Measurements from ENCODE around the gene PLK2.

Gene PLK2

GRCh38 chr5:58444805-58445204 lies 15.1 kb downstream of the PLK2 start:
- H4K8ac ChIP-seq (ENCODE audit: low read depth, low read length) = no peak overlapping the region
- no peak overlapping the region for H2AK5ac ChIP-seq (ENCODE audit: low read length)
- H3K27me3 ChIP-seq (ENCODE audit: insufficient read depth, low read length) = no peaks in the 10 kb centered on the region
- no peak overlapping the region for H3K27ac ChIP-seq (ENCODE audit: low read depth, low read length)
- DNase-seq = no peak
- no peak overlapping the region for H3K9ac ChIP-seq (ENCODE audit: low read length)
- H4K91ac ChIP-seq (ENCODE audit: low read depth, low read length) = no peak overlapping the region
- H4K12ac ChIP-seq (ENCODE audit: low read depth, low read length) = no peak overlapping the region
- H3K4me2 ChIP-seq (ENCODE audit: low read length) = no peak overlapping the region
- no peak overlapping the region for H2AFZ ChIP-seq (ENCODE audit: insufficient read depth, low read length, poor library complexity)
- peaks cover 7% of the 10 kb centered on the region for H3K9me3 ChIP-seq (ENCODE audit: insufficient read depth, low read depth, low read length)
- H3K79me2 ChIP-seq (ENCODE audit: control insufficient read depth, insufficient read depth, low read length, poor library complexity) = no peaks in the 10 kb centered on the region
- H3K18ac ChIP-seq (ENCODE audit: low read length) = no peak overlapping the region
- no peak overlapping the region for H2BK120ac ChIP-seq (ENCODE audit: insufficient read depth, low read length, poor library complexity)
- no peak overlapping the region for H3K14ac ChIP-seq (ENCODE audit: low read length)
- no peak overlapping the region for H2BK12ac ChIP-seq (ENCODE audit: low read length)
- H3K23ac ChIP-seq (ENCODE audit: low read length) = no peak overlapping the region
- no peak overlapping the region for H3K4ac ChIP-seq (ENCODE audit: low read depth, low read length)
- no peaks in the 10 kb centered on the region for H3K79me1 ChIP-seq (ENCODE audit: low read length)
- H3K4me3 ChIP-seq (ENCODE audit: low read depth, low read length) = no peak overlapping the region
- no peaks in the 10 kb centered on the region for H3K4me1 ChIP-seq (ENCODE audit: control insufficient read depth in 1 of 2, insufficient read depth in 2 of 2, low read length in 2 of 2)
- H3K36me3 ChIP-seq (ENCODE audit: control insufficient read depth in 1 of 2, insufficient read depth in 2 of 2, low read length in 2 of 2) = peaks cover 4 to 6% of the 10 kb centered on the region in 2 experiments
- no peak overlapping the region for H2BK5ac ChIP-seq (ENCODE audit: low read depth, low read length, poor library complexity)

GRCh38 chr5:58440901-58441460 lies 18.9 kb downstream of the PLK2 start:
- no peak overlapping the region for H2BK5ac ChIP-seq (ENCODE audit: low read depth, low read length, poor library complexity)
- H3K79me1 ChIP-seq (ENCODE audit: low read length) = no peaks in the 10 kb centered on the region
- H3K27ac ChIP-seq (ENCODE audit: low read depth, low read length) = no peak overlapping the region
- no peaks in the 10 kb centered on the region for H3K79me2 ChIP-seq (ENCODE audit: control insufficient read depth, insufficient read depth, low read length, poor library complexity)
- no peaks in the 10 kb centered on the region for H3K27me3 ChIP-seq (ENCODE audit: insufficient read depth, low read length)
- no peak overlapping the region for H2AFZ ChIP-seq (ENCODE audit: insufficient read depth, low read length, poor library complexity)
- no peak overlapping the region for H3K4ac ChIP-seq (ENCODE audit: low read depth, low read length)
- H3K14ac ChIP-seq (ENCODE audit: low read length) = no peak overlapping the region
- no peak overlapping the region for H3K4me3 ChIP-seq (ENCODE audit: low read depth, low read length)
- H3K9ac ChIP-seq (ENCODE audit: low read length) = no peak overlapping the region
- no peak overlapping the region for H3K4me2 ChIP-seq (ENCODE audit: low read length)
- peaks cover under 1% of the 10 kb centered on the region for H3K9me3 ChIP-seq (ENCODE audit: insufficient read depth, low read depth, low read length)
- no peak overlapping the region for H3K18ac ChIP-seq (ENCODE audit: low read length)
- H4K91ac ChIP-seq (ENCODE audit: low read depth, low read length) = no peak overlapping the region
- DNase-seq = no peak
- H2BK120ac ChIP-seq (ENCODE audit: insufficient read depth, low read length, poor library complexity) = no peak overlapping the region
- H3K4me1 ChIP-seq (ENCODE audit: control insufficient read depth in 1 of 2, insufficient read depth in 2 of 2, low read length in 2 of 2) = no peaks in the 10 kb centered on the region
- H3K36me3 ChIP-seq (ENCODE audit: control insufficient read depth in 1 of 2, insufficient read depth in 2 of 2, low read length in 2 of 2) = no peaks in the 10 kb centered on the region
- H4K8ac ChIP-seq (ENCODE audit: low read depth, low read length) = no peak overlapping the region
- H3K23ac ChIP-seq (ENCODE audit: low read length) = no peak overlapping the region
- no CpG with 5 or more reads among the region's 3 CpGs for WGBS (ENCODE audit: extremely low coverage, insufficient coverage, insufficient read length)
- no peak overlapping the region for H2AK5ac ChIP-seq (ENCODE audit: low read length)
- H4K12ac ChIP-seq (ENCODE audit: low read depth, low read length) = no peak overlapping the region
- H2BK12ac ChIP-seq (ENCODE audit: low read length) = no peak overlapping the region

GRCh38 chr5:58439094-58439644 lies 20.7 kb downstream of the PLK2 start:
- no peaks in the 10 kb centered on the region for H3K79me1 ChIP-seq (ENCODE audit: low read length)
- no peak overlapping the region for H2AFZ ChIP-seq (ENCODE audit: insufficient read depth, low read length, poor library complexity)
- no peak overlapping the region for H3K23ac ChIP-seq (ENCODE audit: low read length)
- no peak overlapping the region for H4K12ac ChIP-seq (ENCODE audit: low read depth, low read length)
- H4K8ac ChIP-seq (ENCODE audit: low read depth, low read length) = no peak overlapping the region
- H3K4me3 ChIP-seq (ENCODE audit: low read depth, low read length) = no peak overlapping the region
- no peaks in the 10 kb centered on the region for H3K36me3 ChIP-seq (ENCODE audit: control insufficient read depth in 1 of 2, insufficient read depth in 2 of 2, low read length in 2 of 2)
- no peak overlapping the region for H3K9ac ChIP-seq (ENCODE audit: low read length)
- no peak overlapping the region for H2BK12ac ChIP-seq (ENCODE audit: low read length)
- DNase-seq = no peak
- H2BK120ac ChIP-seq (ENCODE audit: insufficient read depth, low read length, poor library complexity) = no peak overlapping the region
- no peaks in the 10 kb centered on the region for H3K4me1 ChIP-seq (ENCODE audit: control insufficient read depth in 1 of 2, insufficient read depth in 2 of 2, low read length in 2 of 2)
- H3K27ac ChIP-seq (ENCODE audit: low read depth, low read length) = no peak overlapping the region
- no peak overlapping the region for H3K14ac ChIP-seq (ENCODE audit: low read length)
- H2AK5ac ChIP-seq (ENCODE audit: low read length) = no peak overlapping the region
- WGBS (ENCODE audit: extremely low coverage, insufficient coverage, insufficient read length) = no CpG with 5 or more reads among the region's 5 CpGs
- no peaks in the 10 kb centered on the region for H3K9me3 ChIP-seq (ENCODE audit: insufficient read depth, low read depth, low read length)
- H4K91ac ChIP-seq (ENCODE audit: low read depth, low read length) = no peak overlapping the region
- H2BK5ac ChIP-seq (ENCODE audit: low read depth, low read length, poor library complexity) = no peak overlapping the region
- H3K18ac ChIP-seq (ENCODE audit: low read length) = no peak overlapping the region
- no peaks in the 10 kb centered on the region for H3K79me2 ChIP-seq (ENCODE audit: control insufficient read depth, insufficient read depth, low read length, poor library complexity)
- no peak overlapping the region for H3K4ac ChIP-seq (ENCODE audit: low read depth, low read length)
- H3K4me2 ChIP-seq (ENCODE audit: low read length) = no peak overlapping the region
- H3K27me3 ChIP-seq (ENCODE audit: insufficient read depth, low read length) = no peaks in the 10 kb centered on the region

GRCh38 chr5:58437661-58438060 lies 22.2 kb downstream of the PLK2 start:
- Histone ChIP-seq H3K23ac (ENCODE audit: low read length) (no peak overlapping the region), H2BK5ac (ENCODE audit: low read depth, low read length, poor library complexity) (no peak overlapping the region), H3K4me1 (ENCODE audit: control insufficient read depth in 1 of 2, insufficient read depth in 2 of 2, low read length in 2 of 2) (no peaks in the 10 kb centered on the region), H3K27me3 (ENCODE audit: insufficient read depth, low read length) (no peaks in the 10 kb centered on the region), H3K36me3 (ENCODE audit: control insufficient read depth in 1 of 2, insufficient read depth in 2 of 2, low read length in 2 of 2) (no peaks in the 10 kb centered on the region), H3K4me2 (ENCODE audit: low read length) (no peak overlapping the region), H3K14ac (ENCODE audit: low read length) (no peak overlapping the region), H3K4me3 (ENCODE audit: low read depth, low read length) (no peak overlapping the region), H3K27ac (ENCODE audit: low read depth, low read length) (no peak overlapping the region), H3K4ac (ENCODE audit: low read depth, low read length) (no peak overlapping the region), H4K91ac (ENCODE audit: low read depth, low read length) (no peak overlapping the region), H2BK120ac (ENCODE audit: insufficient read depth, low read length, poor library complexity) (no peak overlapping the region), H3K79me1 (ENCODE audit: low read length) (no peaks in the 10 kb centered on the region), H4K8ac (ENCODE audit: low read depth, low read length) (no peak overlapping the region), H4K12ac (ENCODE audit: low read depth, low read length) (no peak overlapping the region), H3K9me3 (ENCODE audit: insufficient read depth, low read depth, low read length) (no peaks in the 10 kb centered on the region), H3K9ac (ENCODE audit: low read length) (no peak overlapping the region), H3K18ac (ENCODE audit: low read length) (no peak overlapping the region), H2BK12ac (ENCODE audit: low read length) (no peak overlapping the region), H2AFZ (ENCODE audit: insufficient read depth, low read length, poor library complexity) (no peak overlapping the region), H2AK5ac (ENCODE audit: low read length) (no peak overlapping the region), H3K79me2 (ENCODE audit: control insufficient read depth, insufficient read depth, low read length, poor library complexity) (no peaks in the 10 kb centered on the region)
- no CpG with 5 or more reads among the region's 3 CpGs for WGBS (ENCODE audit: extremely low coverage, insufficient coverage, insufficient read length)
- no peak for DNase-seq

Measured in trophoblast cell (in vitro differentiated cells and primary cell).